MCF 10A (cell line): ENCODE results near the gene SLC8A3. TPM values are rescaled to one million over a fixed set of nuclear protein-coding genes. Genes with fewer than 3 reads are reported as not detected.

Source experiments
- BruUV-seq: library from RNA; stranded (reverse); fragments of 400-500 nt; replicated peaks from 2 replicates; lab custom pipeline; 2021; lab: Mats Ljungman, UMichigan
- CTCF ChIA-PET: fragments of 300-600 bp; sonication (Branson Sonifier 250); formaldehyde crosslinking; extraction: SDS; loops from one replicate; lab custom pipeline; 2021; ENCODE audit warnings: antibody characterized with exemption, inconsistent platforms; lab: Yijun Ruan, JAX
- POLR2A ChIA-PET: fragments of 300-600, 350-650 bp; sonication (Branson Sonifier 250); formaldehyde crosslinking; extraction: SDS; loops from one replicate; lab custom pipeline; 2020; ENCODE audit warnings: antibody characterized with exemption, inconsistent platforms; lab: Yijun Ruan, JAX
- DNase-seq: peaks from one replicate; pipeline ENCODE4 v3.0.0-alpha.2; 2018; ENCODE audit not compliant: unreplicated experiment
- H3K27ac Mint-ChIP-seq: one replicate; pipeline ENCODE4 v1.8.0; 2022; ENCODE audit warnings: mild to moderate bottlenecking, low read depth, mixed read lengths; ENCODE audit not compliant: unreplicated experiment
- H3K27me3 Mint-ChIP-seq: one replicate; pipeline ENCODE4 v1.8.0; 2022; ENCODE audit warnings: mixed read lengths; ENCODE audit not compliant: insufficient read depth, unreplicated experiment
- H3K36me3 Mint-ChIP-seq: one replicate; pipeline ENCODE4 v1.8.0; 2022; ENCODE audit warnings: mild to moderate bottlenecking, moderate library complexity, mixed read lengths; ENCODE audit not compliant: insufficient read depth, unreplicated experiment
- H3K4me1 Mint-ChIP-seq: one replicate; pipeline ENCODE4 v1.8.0; 2022; ENCODE audit warnings: mixed read lengths; ENCODE audit not compliant: insufficient read depth, unreplicated experiment
- H3K4me3 Mint-ChIP-seq: one replicate; pipeline ENCODE4 v1.8.0; 2022; ENCODE audit warnings: mild to moderate bottlenecking, moderate library complexity, mixed read lengths; ENCODE audit not compliant: unreplicated experiment
- H3K9me3 Mint-ChIP-seq: one replicate; pipeline ENCODE4 v1.8.0; 2022; ENCODE audit warnings: mixed read lengths; ENCODE audit not compliant: unreplicated experiment
- CTCF ChIP-seq: fragments of 200-600 bp; IDR thresholded peaks from one replicate; pipeline ENCODE4 v1.8.0; 2022; ENCODE audit warnings: antibody characterized with exemption, mild to moderate bottlenecking; ENCODE audit not compliant: unreplicated experiment
- intact Hi-C: fragments of 100-400 bp; cut with micrococcal nuclease; formaldehyde crosslinking; loops from 2 replicates; pipeline ENCODE4 v1.14.1; 2022
- total RNA-seq: library from RNA; stranded (reverse); gene quantifications from 2 replicates; pipeline ENCODE4 v1.2.3, GENCODE V29; 2022

The SLC8A3 gene
- total RNA-seq, 1 experiment from 2014 or later = not detected

GRCh38 chr14:70213721-70214282, 25.1 kb upstream of the SLC8A3 start:
- Mint-ChIP-seq H3K27me3 (peaks cover 62% of the 10 kb centered on the region), H3K4me1 (no peaks in the 10 kb centered on the region), H3K4me3 (no peak overlapping the region), H3K9me3 (no peaks in the 10 kb centered on the region), H3K36me3 (no peaks in the 10 kb centered on the region), H3K27ac (no peak overlapping the region)
- intact Hi-C loops = no loop called here
- no peak for TF ChIP-seq CTCF
- ChIA-PET CTCF (interaction anchor here (0.6 to 1.1 kb wide), 2 partner anchors 13 to 396 kb away, joined by 3 to 5 read pairs; no protein-coding TSS in a partner anchor), POLR2A (no interaction called here)
- BruUV-seq = no TSS peak
- no peak for DNase-seq

GRCh38 chr14:70212752-70213151, 24.0 kb upstream of the SLC8A3 start:
- no peak for DNase-seq
- Mint-ChIP-seq H3K36me3 (no peaks in the 10 kb centered on the region), H3K4me1 (no peaks in the 10 kb centered on the region), H3K9me3 (no peaks in the 10 kb centered on the region), H3K27me3 (peaks cover 62% of the 10 kb centered on the region), H3K4me3 (no peak overlapping the region), H3K27ac (no peak overlapping the region)
- TF ChIP-seq CTCF = no peak
- ChIA-PET POLR2A (no interaction called here), CTCF (interaction anchor here (0.6 kb wide), 1 partner anchor 459 kb away, joined by 3 read pairs; no protein-coding TSS in a partner anchor)
- intact Hi-C loops = no loop called here
- BruUV-seq = no TSS peak

GRCh38 chr14:70208380-70208779, 19.6 kb upstream of the SLC8A3 start:
- ChIA-PET CTCF (no interaction called here), POLR2A (no interaction called here)
- no peaks in the 10 kb centered on the region for H3K36me3 Mint-ChIP-seq
- peaks cover 67% of the 10 kb centered on the region for H3K27me3 Mint-ChIP-seq
- intact Hi-C loops = no loop called here
- no peak overlapping the region for H3K27ac Mint-ChIP-seq
- DNase-seq = no peak
- H3K9me3 Mint-ChIP-seq = no peaks in the 10 kb centered on the region
- H3K4me3 Mint-ChIP-seq = no peak overlapping the region
- H3K4me1 Mint-ChIP-seq = no peaks in the 10 kb centered on the region
- no TSS peak for BruUV-seq
- no peak for TF ChIP-seq CTCF

- Mint-ChIP-seq H3K4me3 (no peak overlapping the region), H3K27ac (no peak overlapping the region), H3K9me3 (no peaks in the 10 kb centered on the region), H3K36me3 (no peaks in the 10 kb centered on the region), H3K4me1 (no peaks in the 10 kb centered on the region), H3K27me3 (peaks cover 80% of the 10 kb centered on the region)
- intact Hi-C loops = no loop called here
- POLR2A ChIA-PET = interaction anchor here (0.7 kb wide), 1 partner anchor 180 kb away, joined by 3 read pairs; no protein-coding TSS in a partner anchor
- CTCF ChIA-PET = interaction anchor here (0.7 kb wide), 1 partner anchor 537 kb away, joined by 3 read pairs; no protein-coding TSS in a partner anchor
- TF ChIP-seq CTCF = no peak
- no TSS peak for BruUV-seq
- DNase-seq = no peak
Observed at GRCh38 chr14:70203686-70204085, 14.9 kb upstream of the SLC8A3 start.
